Measurements from ENCODE around the gene RYR3.

RYR3 gene

GRCh38 chr15:33851079-33851478, 540.3 kb downstream of the RYR3 start:
- no peak for DNase-seq

- no peak for DNase-seq
These were observed 541.3 kb downstream of the RYR3 start for GRCh38 chr15:33852094-33852493.

GRCh38 chr15:33852570-33852969, 541.8 kb downstream of the RYR3 start:
- DNase-seq, result no peak

GRCh38 chr15:33857726-33858125, 547.0 kb downstream of the RYR3 start:
- DNase-seq, result no peak

- no peak for DNase-seq
These were observed 548.1 kb downstream of the RYR3 start for GRCh38 chr15:33858836-33859235.

- DNase-seq, result no peak
These were observed 549.3 kb downstream of the RYR3 start for GRCh38 chr15:33859992-33860545.

- DNase-seq, result no peak
These were observed 550.0 kb downstream of the RYR3 start for GRCh38 chr15:33860754-33861153.

GRCh38 chr15:33864360-33865075, 553.8 kb downstream of the RYR3 start:
- DNase-seq, result no peak

GRCh38 chr15:33865416-33865815, 554.6 kb downstream of the RYR3 start:
- no peak for DNase-seq

GRCh38 chr15:33866101-33866737, 555.5 kb downstream of the RYR3 start:
- no peak for DNase-seq

GRCh38 chr15:33871980-33872379, 561.2 kb downstream of the RYR3 start:
- no peak for DNase-seq

- DNase-seq, result no peak
These were observed 561.8 kb downstream of the RYR3 start for GRCh38 chr15:33872416-33873106.

GRCh38 chr15:33874156-33874555, 563.4 kb downstream of the RYR3 start:
- DNase-seq, result no peak

- DNase-seq, result no peak
These were observed 572.2 kb downstream of the RYR3 start for GRCh38 chr15:33882921-33883320.

- no peak for DNase-seq
These were observed 577.4 kb downstream of the RYR3 start for GRCh38 chr15:33888176-33888575.

- no peak for DNase-seq
These were observed 583.4 kb downstream of the RYR3 start for GRCh38 chr15:33894193-33894592.

GRCh38 chr15:33902043-33902442, 591.3 kb downstream of the RYR3 start:
- DNase-seq, result no peak

- DNase-seq, result no peak
These were observed 592.9 kb downstream of the RYR3 start for GRCh38 chr15:33903661-33904060.

GRCh38 chr15:33907326-33907725, 596.6 kb downstream of the RYR3 start:
- DNase-seq, result no peak

GRCh38 chr15:33908406-33908805, 597.6 kb downstream of the RYR3 start:
- no peak for DNase-seq

- no peak for DNase-seq
These were observed 600.0 kb downstream of the RYR3 start for GRCh38 chr15:33910741-33911140.

- DNase-seq, result no peak
These were observed 601.6 kb downstream of the RYR3 start for GRCh38 chr15:33912326-33912725.

GRCh38 chr15:33913459-33913858, 602.7 kb downstream of the RYR3 start:
- DNase-seq, result no peak
